Activated CD8-positive, alpha-beta T cell treated with anti-CD3 and anti-CD28 coated beads for 36 hours (primary cell): Measurements from ENCODE around the gene PCBD1. TPM values are rescaled to one million over a fixed set of nuclear protein-coding genes. Genes with fewer than 3 reads are reported as not detected.
A peak's percentile ranks its signal among the peaks of the same experiment; 100 is the strongest.

Source experiments
- ATAC-seq: fragments of 200-7000 bp; cut with Tn5 transposase; one replicate; pipeline ENCODE4 v1.10.0; 2021; ENCODE audit warnings: mild to moderate bottlenecking, moderate library complexity
- CTCF ChIA-PET: fragments of 350-600 bp; sonication (Branson Sonifier 250); formaldehyde crosslinking; loops from one replicate; lab custom pipeline; 2021; ENCODE audit warnings: antibody characterized with exemption; lab: Charles Lee
- POLR2A ChIA-PET: fragments of 350-600 bp; sonication (Branson Sonifier 250); formaldehyde crosslinking; loops from one replicate; lab custom pipeline; 2021; ENCODE audit warnings: antibody characterized with exemption; lab: Charles Lee
- DNase-seq: peaks from one replicate; pipeline ENCODE4 v3.0.0-alpha.2; 2020
- H3K27ac Mint-ChIP-seq: one replicate; pipeline ENCODE4 v1.8.0; 2021; ENCODE audit warnings: mild to moderate bottlenecking, mixed read lengths
- H3K27me3 Mint-ChIP-seq: one replicate; pipeline ENCODE4 v1.8.0; 2021; ENCODE audit warnings: mixed read lengths
- H3K36me3 Mint-ChIP-seq: one replicate; pipeline ENCODE4 v1.8.0; 2021; ENCODE audit warnings: low read depth, mixed read lengths
- H3K4me1 Mint-ChIP-seq: one replicate; pipeline ENCODE4 v1.8.0; 2021; ENCODE audit warnings: low read depth, mixed read lengths
- H3K4me3 Mint-ChIP-seq: one replicate; pipeline ENCODE4 v1.8.0; 2021; ENCODE audit warnings: mild to moderate bottlenecking, moderate library complexity, mixed read lengths
- H3K9me3 Mint-ChIP-seq: one replicate; pipeline ENCODE4 v1.8.0; 2021; ENCODE audit warnings: mixed read lengths
- intact Hi-C: fragments of 100-400 bp; cut with micrococcal nuclease; formaldehyde crosslinking; loops from one replicate; pipeline ENCODE4 v1.10.0; 2022
- total RNA-seq, 2 experiments: library from RNA; stranded (reverse); gene quantifications; one replicate each; pipeline ENCODE4 v1.2.3, GENCODE V29; 2021
- TF ChIP-seq, protein P1 (sequence below): fragments of 200-600 bp; IDR thresholded peaks from one replicate; pipeline ENCODE4 v1.8.0; 2022; ENCODE audit warnings: antibody characterized with exemption, mild to moderate bottlenecking

PCBD1 gene
- total RNA-seq, 2 experiments from 2014 or later: 40.0 to 41.5 TPM

DNA sequence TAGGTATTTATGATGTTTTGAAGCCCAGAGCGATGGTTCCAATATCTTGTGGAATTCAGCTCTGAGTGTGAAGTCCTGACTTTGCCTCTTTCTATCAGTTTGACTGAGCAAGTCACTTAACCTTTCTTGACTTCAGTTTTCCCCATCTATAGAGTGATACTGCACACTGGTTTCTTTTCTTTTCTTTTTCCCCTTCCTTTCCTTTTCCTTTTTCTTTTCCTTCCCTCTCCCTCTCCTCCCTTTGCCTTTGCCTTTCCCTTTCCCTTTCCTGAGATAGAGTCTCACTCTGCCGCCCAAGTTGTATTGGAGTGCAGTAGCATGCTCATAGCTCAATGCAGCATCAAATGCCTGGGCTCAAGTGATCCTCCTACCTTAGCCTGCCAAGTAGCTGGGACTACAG is 52.0 kb downstream of the PCBD1 start:
- no peak for ATAC-seq
- peaks cover 63% of the 10 kb centered on the region for H3K4me1 Mint-ChIP-seq
- DNase-seq: no peak
- H3K27me3 Mint-ChIP-seq: no peaks in the 10 kb centered on the region
- intact Hi-C loops: no loop called here
- ChIA-PET POLR2A (no interaction called here), CTCF (no interaction called here)
- H3K27ac Mint-ChIP-seq: peak overlapping the region; percentile 28
- H3K9me3 Mint-ChIP-seq: peaks cover 4% of the 10 kb centered on the region
- H3K36me3 Mint-ChIP-seq: peaks cover 40% of the 10 kb centered on the region
- no peak overlapping the region for H3K4me3 Mint-ChIP-seq
- TF ChIP-seq, protein P1, sequence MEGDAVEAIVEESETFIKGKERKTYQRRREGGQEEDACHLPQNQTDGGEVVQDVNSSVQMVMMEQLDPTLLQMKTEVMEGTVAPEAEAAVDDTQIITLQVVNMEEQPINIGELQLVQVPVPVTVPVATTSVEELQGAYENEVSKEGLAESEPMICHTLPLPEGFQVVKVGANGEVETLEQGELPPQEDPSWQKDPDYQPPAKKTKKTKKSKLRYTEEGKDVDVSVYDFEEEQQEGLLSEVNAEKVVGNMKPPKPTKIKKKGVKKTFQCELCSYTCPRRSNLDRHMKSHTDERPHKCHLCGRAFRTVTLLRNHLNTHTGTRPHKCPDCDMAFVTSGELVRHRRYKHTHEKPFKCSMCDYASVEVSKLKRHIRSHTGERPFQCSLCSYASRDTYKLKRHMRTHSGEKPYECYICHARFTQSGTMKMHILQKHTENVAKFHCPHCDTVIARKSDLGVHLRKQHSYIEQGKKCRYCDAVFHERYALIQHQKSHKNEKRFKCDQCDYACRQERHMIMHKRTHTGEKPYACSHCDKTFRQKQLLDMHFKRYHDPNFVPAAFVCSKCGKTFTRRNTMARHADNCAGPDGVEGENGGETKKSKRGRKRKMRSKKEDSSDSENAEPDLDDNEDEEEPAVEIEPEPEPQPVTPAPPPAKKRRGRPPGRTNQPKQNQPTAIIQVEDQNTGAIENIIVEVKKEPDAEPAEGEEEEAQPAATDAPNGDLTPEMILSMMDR: no peak

DNA sequence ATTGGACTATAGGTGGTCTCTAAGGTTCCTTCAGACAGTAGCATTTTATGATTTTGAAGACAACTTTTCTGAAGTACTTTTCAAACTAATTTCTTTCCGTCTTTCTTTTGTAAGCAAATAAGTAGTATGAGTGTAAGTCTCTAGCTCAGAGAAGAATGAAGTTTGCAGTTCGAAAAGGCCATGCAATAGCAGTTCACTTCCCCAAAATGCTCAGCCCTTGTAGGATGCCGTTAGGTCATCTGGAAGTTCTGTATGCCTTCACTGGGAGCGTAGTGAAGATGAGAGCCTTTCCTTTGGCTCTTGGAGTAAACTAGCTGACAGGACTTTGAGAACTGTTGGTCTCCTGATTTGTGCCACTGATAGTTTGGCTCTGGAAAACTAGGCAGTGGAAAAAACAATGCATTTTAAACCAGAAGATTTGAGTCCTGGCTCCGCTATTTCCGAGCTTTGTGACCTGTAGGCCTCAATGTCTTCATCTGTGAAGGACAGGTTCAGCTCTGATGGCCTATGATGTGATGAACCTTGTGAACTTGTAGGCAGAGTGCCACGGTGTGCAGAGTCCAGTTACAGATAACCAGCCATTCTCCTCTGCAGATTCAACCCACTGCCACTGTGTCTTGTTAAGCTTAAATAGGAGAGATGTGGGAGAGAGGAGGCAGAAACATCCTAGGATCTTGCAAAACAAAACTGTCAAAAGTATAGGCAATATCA is 53.8 kb downstream of the PCBD1 start:
- peaks cover 37% of the 10 kb centered on the region for H3K36me3 Mint-ChIP-seq

DNA sequence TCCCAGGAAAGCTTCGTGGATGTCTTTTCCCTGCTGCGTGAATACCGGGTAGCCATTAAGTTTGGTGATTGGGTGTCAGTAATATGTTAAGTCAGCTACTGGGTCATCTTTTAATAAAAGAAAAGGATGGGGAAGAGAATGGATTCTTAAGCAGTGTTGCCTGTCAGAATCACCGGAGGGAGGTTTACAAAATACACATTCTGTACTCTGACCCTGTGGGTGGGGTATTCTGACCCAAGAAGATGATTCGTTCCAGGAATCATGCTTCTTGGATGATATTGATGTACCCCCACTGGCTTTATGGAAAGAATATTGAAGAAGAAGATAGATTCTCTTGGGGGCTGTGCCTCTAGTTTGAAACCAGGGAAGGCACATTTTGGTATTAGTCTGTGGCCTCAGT is 54.3 kb downstream of the PCBD1 start:
- Mint-ChIP-seq H3K27me3 (no peaks in the 10 kb centered on the region), H3K36me3 (peaks cover 37% of the 10 kb centered on the region), H3K27ac (peak overlapping the region; percentile 73), H3K4me1 (peaks cover 62% of the 10 kb centered on the region), H3K4me3 (no peak overlapping the region), H3K9me3 (peaks cover 4% of the 10 kb centered on the region)
- intact Hi-C loops: no loop called here
- TF ChIP-seq, protein P1: no peak
- DNase-seq (no peak), ATAC-seq (no peak)
- ChIA-PET POLR2A (interaction anchor here (1.1 kb wide), 1 partner anchor 20 kb away, joined by 3 read pairs; no protein-coding TSS in a partner anchor), CTCF (interaction anchor here (1.0 to 1.8 kb wide), 3 partner anchors 14 to 284 kb away, joined by 3 to 8 read pairs (median 3); partner anchors contain the start of gene SGPL1)

More for the DNA sequence above, 53.8 kb downstream of the PCBD1 start:
- peaks cover 60% of the 10 kb centered on the region for H3K4me1 Mint-ChIP-seq
- TF ChIP-seq, protein P1: no peak
- no peak overlapping the region for H3K4me3 Mint-ChIP-seq
- ChIA-PET CTCF (interaction anchor here (1.0 to 1.8 kb wide), 3 partner anchors 15 to 284 kb away, joined by 3 to 8 read pairs (median 3); partner anchors contain the start of gene SGPL1), POLR2A (interaction anchor here (0.9 kb wide), 1 partner anchor 229 kb away, joined by 3 read pairs; no protein-coding TSS in a partner anchor)
- intact Hi-C loops: no loop called here
- peaks cover 4% of the 10 kb centered on the region for H3K9me3 Mint-ChIP-seq
- ATAC-seq (no peak), DNase-seq (no peak)
- H3K27ac Mint-ChIP-seq: peak overlapping the region; percentile 73
- no peaks in the 10 kb centered on the region for H3K27me3 Mint-ChIP-seq

DNA sequence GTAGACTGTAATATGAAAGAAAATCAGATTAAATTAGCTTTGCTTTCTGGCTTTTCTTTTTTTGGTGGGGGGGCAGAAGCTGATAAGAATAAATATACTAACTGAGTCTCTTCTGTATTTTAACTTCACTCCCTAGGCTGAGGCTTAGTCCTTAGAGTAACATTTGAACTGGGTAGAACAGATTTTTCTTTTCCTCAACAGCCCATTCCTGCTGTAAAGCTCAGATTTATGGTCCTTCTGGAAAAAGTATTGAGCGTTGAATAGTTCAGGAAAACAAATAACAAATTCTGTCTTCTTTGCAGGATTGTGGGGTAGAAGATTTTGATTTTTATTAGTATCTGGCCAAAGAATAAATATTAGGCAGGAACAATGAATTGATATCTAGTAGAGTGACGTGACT is 54.8 kb downstream of the PCBD1 start:
- H3K4me3 Mint-ChIP-seq: peak overlapping the region; percentile 38
- ChIA-PET POLR2A (interaction anchor here (0.8 to 1.1 kb wide), 2 partner anchors 16 to 20 kb away, joined by 3 to 5 read pairs; no protein-coding TSS in a partner anchor), CTCF (interaction anchor here (1.0 to 1.8 kb wide), 4 partner anchors 14 to 283 kb away, joined by 3 to 8 read pairs (median 4); partner anchors contain the start of gene SGPL1)
- no peaks in the 10 kb centered on the region for H3K27me3 Mint-ChIP-seq
- DNase-seq: no peak
- no peak for ATAC-seq
- peaks cover 4% of the 10 kb centered on the region for H3K9me3 Mint-ChIP-seq
- H3K27ac Mint-ChIP-seq: peak overlapping the region; percentile 73
- TF ChIP-seq, protein P1: no peak
- H3K4me1 Mint-ChIP-seq: peaks cover 62% of the 10 kb centered on the region
- intact Hi-C loops: no loop called here
- peaks cover 37% of the 10 kb centered on the region for H3K36me3 Mint-ChIP-seq

Other genes with a start within 250 kb of the PCBD1 start
- under 1 TPM; 0.16 to 0.25 TPM for gene ADAMTS14, start 216.1 kb downstream of the PCBD1 start, total RNA-seq
- not detected for gene TBATA, start 103.2 kb downstream of the PCBD1 start, total RNA-seq
- gene SGPL1, start 72.6 kb downstream of the PCBD1 start, total RNA-seq: 10 to 100 TPM; 13.7 to 16.6 TPM